Astrocyte (in vitro differentiated cells and primary cell): Measurements from ENCODE around the gene TFF2. TPM values are rescaled to one million over a fixed set of nuclear protein-coding genes. Genes with fewer than 3 reads are reported as not detected.

Experiments used
- DNase-seq: peaks from one replicate; pipeline ENCODE4 v3.0.0-alpha.2; 2010; ENCODE audit warnings: low read depth
- FAIRE-seq: peaks from 2 replicates; lab custom pipeline; 2011; peaks lifted over from hg19 to GRCh38; lab: Jason Lieb, UNC
- H2AFZ ChIP-seq: 2 replicates; pipeline ENCODE4 v1.6.0; 2012; ENCODE audit warnings: low read depth, low read length, inconsistent platforms
- H3K27ac ChIP-seq: 2 replicates; pipeline ENCODE4 v1.5.1; 2011; ENCODE audit warnings: low read depth, low read length, inconsistent platforms
- H3K27me3 ChIP-seq: 2 replicates; pipeline ENCODE4 v1.6.0; 2011; ENCODE audit warnings: low read length, inconsistent platforms; ENCODE audit not compliant: insufficient read depth
- H3K36me3 ChIP-seq: 2 replicates; pipeline ENCODE4 v1.5.1; 2011; ENCODE audit warnings: low read length, inconsistent platforms; ENCODE audit not compliant: insufficient read depth
- H3K4me1 ChIP-seq: 2 replicates; pipeline ENCODE4 v1.5.1; 2011; ENCODE audit warnings: low read length, inconsistent platforms; ENCODE audit not compliant: insufficient read depth
- H3K4me2 ChIP-seq: 2 replicates; pipeline ENCODE4 v1.6.0; 2012; ENCODE audit warnings: low read length, inconsistent platforms
- H3K4me3 ChIP-seq: 2 replicates; pipeline ENCODE4 v1.5.1; 2011; ENCODE audit warnings: low read depth, mild to moderate bottlenecking, low read length, inconsistent platforms; ENCODE audit not compliant: insufficient read depth
- H3K79me2 ChIP-seq: 2 replicates; pipeline ENCODE4 v1.6.0; 2012; ENCODE audit warnings: mild to moderate bottlenecking, low read length, inconsistent platforms; ENCODE audit not compliant: insufficient read depth
- H3K9ac ChIP-seq: 2 replicates; pipeline ENCODE4 v1.6.0; 2012; ENCODE audit warnings: mild to moderate bottlenecking, low read length, inconsistent platforms
- H3K9me3 ChIP-seq: 2 replicates; pipeline ENCODE4 v1.5.1; 2012; ENCODE audit warnings: low read depth, mild to moderate bottlenecking, low read length, inconsistent platforms; ENCODE audit not compliant: insufficient read depth
- H4K20me1 ChIP-seq: 2 replicates; pipeline ENCODE4 v1.6.0; 2012; ENCODE audit warnings: low read length, inconsistent platforms; ENCODE audit not compliant: insufficient read depth
- H3K27ac Mint-ChIP-seq: one replicate; pipeline ENCODE4 v1.8.0; 2021; ENCODE audit warnings: mild to moderate bottlenecking, mixed read lengths; ENCODE audit not compliant: unreplicated experiment
- H3K27me3 Mint-ChIP-seq: one replicate; pipeline ENCODE4 v1.8.0; 2021; ENCODE audit warnings: low read depth, mixed read lengths; ENCODE audit not compliant: unreplicated experiment
- H3K36me3 Mint-ChIP-seq: one replicate; pipeline ENCODE4 v1.8.0; 2021; ENCODE audit warnings: low read depth, mixed read lengths; ENCODE audit not compliant: unreplicated experiment
- H3K4me1 Mint-ChIP-seq: one replicate; pipeline ENCODE4 v1.8.0; 2021; ENCODE audit warnings: low read depth, mixed read lengths; ENCODE audit not compliant: unreplicated experiment
- H3K4me3 Mint-ChIP-seq: one replicate; pipeline ENCODE4 v1.8.0; 2021; ENCODE audit warnings: mild to moderate bottlenecking, moderate library complexity, mixed read lengths; ENCODE audit not compliant: unreplicated experiment
- H3K9me3 Mint-ChIP-seq: one replicate; pipeline ENCODE4 v1.8.0; 2021; ENCODE audit warnings: mild to moderate bottlenecking, mixed read lengths; ENCODE audit not compliant: unreplicated experiment
- EZH2 ChIP-seq: IDR thresholded peaks from 2 replicates; pipeline ENCODE4 v1.6.1; 2012; ENCODE audit warnings: mild to moderate bottlenecking, low read length, inconsistent platforms; ENCODE audit not compliant: insufficient read depth
- total RNA-seq: library from RNA; stranded (reverse); gene quantifications from 2 replicates; pipeline ENCODE4 v1.2.1, GENCODE V29; 2021
- TF ChIP-seq, protein P1 (sequence below): IDR thresholded peaks from 2 replicates; pipeline ENCODE4 v1.5.1; 2011; ENCODE audit warnings: low read depth, mild to moderate bottlenecking, inconsistent platforms, low read length, moderate library complexity; ENCODE audit not compliant: insufficient read depth

TFF2 gene
- total RNA-seq, 1 donor from 2014 or later: not detected

GRCh38 chr21:42390193-42390592, 39.4 kb upstream of the TFF2 start:
- H3K4me2 ChIP-seq: no peak overlapping the region
- FAIRE-seq: no peak
- H3K9me3 Mint-ChIP-seq: peaks cover 2% of the 10 kb centered on the region
- no peaks in the 10 kb centered on the region for H3K9me3 ChIP-seq
- H3K27ac Mint-ChIP-seq: no peak overlapping the region
- peaks cover 6% of the 10 kb centered on the region for H3K27me3 ChIP-seq
- H3K79me2 ChIP-seq: no peaks in the 10 kb centered on the region
- no peaks in the 10 kb centered on the region for H4K20me1 ChIP-seq
- no peak overlapping the region for H3K9ac ChIP-seq
- no peak overlapping the region for H3K4me3 ChIP-seq
- TF ChIP-seq EZH2: no peak
- TF ChIP-seq, protein P1, sequence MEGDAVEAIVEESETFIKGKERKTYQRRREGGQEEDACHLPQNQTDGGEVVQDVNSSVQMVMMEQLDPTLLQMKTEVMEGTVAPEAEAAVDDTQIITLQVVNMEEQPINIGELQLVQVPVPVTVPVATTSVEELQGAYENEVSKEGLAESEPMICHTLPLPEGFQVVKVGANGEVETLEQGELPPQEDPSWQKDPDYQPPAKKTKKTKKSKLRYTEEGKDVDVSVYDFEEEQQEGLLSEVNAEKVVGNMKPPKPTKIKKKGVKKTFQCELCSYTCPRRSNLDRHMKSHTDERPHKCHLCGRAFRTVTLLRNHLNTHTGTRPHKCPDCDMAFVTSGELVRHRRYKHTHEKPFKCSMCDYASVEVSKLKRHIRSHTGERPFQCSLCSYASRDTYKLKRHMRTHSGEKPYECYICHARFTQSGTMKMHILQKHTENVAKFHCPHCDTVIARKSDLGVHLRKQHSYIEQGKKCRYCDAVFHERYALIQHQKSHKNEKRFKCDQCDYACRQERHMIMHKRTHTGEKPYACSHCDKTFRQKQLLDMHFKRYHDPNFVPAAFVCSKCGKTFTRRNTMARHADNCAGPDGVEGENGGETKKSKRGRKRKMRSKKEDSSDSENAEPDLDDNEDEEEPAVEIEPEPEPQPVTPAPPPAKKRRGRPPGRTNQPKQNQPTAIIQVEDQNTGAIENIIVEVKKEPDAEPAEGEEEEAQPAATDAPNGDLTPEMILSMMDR: no peak
- H3K4me1 Mint-ChIP-seq: peaks cover 12% of the 10 kb centered on the region
- peaks cover 12% of the 10 kb centered on the region for H3K27me3 Mint-ChIP-seq
- no peak overlapping the region for H3K4me3 Mint-ChIP-seq
- no peaks in the 10 kb centered on the region for H3K4me1 ChIP-seq
- no peaks in the 10 kb centered on the region for H3K36me3 ChIP-seq
- no peak overlapping the region for H2AFZ ChIP-seq
- H3K36me3 Mint-ChIP-seq: peaks cover 1% of the 10 kb centered on the region
- DNase-seq: no peak
- no peak overlapping the region for H3K27ac ChIP-seq

- no peak overlapping the region for H3K27ac Mint-ChIP-seq
- H2AFZ ChIP-seq: no peak overlapping the region
- H3K27me3 Mint-ChIP-seq: peaks cover 9% of the 10 kb centered on the region
- peaks cover 4% of the 10 kb centered on the region for H3K9me3 Mint-ChIP-seq
- no peak overlapping the region for H3K4me3 Mint-ChIP-seq
- H3K4me1 ChIP-seq: no peaks in the 10 kb centered on the region
- no peaks in the 10 kb centered on the region for H3K79me2 ChIP-seq
- H3K9ac ChIP-seq: no peak overlapping the region
- no peaks in the 10 kb centered on the region for H4K20me1 ChIP-seq
- H3K9me3 ChIP-seq: no peaks in the 10 kb centered on the region
- no peak overlapping the region for H3K4me3 ChIP-seq
- H3K4me1 Mint-ChIP-seq: peaks cover 14% of the 10 kb centered on the region
- no peak for DNase-seq
- H3K27ac ChIP-seq: no peak overlapping the region
- peaks cover 6% of the 10 kb centered on the region for H3K27me3 ChIP-seq
- H3K36me3 Mint-ChIP-seq: peaks cover under 1% of the 10 kb centered on the region
- H3K36me3 ChIP-seq: no peaks in the 10 kb centered on the region
- no peak overlapping the region for H3K4me2 ChIP-seq
- no peak for FAIRE-seq
- TF ChIP-seq EZH2: no peak
- TF ChIP-seq, protein P1: no peak
Observed at GRCh38 chr21:42389449-42389835, 38.6 kb upstream of the TFF2 start.

DNA sequence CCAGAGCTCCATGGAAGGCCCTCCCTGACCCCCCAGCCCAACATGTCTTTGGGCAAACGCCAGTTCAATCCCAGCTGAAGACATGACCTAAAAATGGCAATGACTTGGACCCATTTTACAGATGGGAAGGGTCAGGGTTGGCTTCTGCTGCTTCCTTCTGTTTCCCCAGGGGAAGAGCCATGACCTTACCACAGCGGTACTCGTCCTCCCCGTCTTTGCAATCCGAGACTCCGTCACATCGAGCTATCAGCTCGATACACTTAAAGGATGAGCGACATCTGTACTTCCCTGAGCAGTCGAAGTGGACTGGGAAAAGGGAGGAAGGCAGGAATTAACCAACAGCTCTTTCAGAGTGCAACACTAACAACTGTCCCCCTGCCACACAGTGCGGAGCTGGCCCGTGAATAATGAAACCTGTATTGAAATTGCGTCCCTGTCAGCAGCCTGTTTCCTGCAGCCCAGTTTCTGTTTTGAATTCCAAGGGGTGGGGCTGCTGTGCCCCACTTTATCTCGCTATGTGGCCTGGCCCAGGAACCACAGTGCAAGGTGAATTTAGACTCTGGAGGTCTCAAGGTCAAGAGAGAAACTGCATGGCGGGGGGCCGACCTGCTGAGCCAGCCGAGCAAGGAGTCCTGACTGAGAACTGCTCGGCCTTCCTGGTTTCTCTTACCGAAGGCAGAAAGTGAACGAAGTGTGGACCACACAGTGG, 38.1 kb upstream of the TFF2 start:
- Histone ChIP-seq H3K4me2 (no peak overlapping the region), H3K9me3 (no peaks in the 10 kb centered on the region), H3K4me1 (no peaks in the 10 kb centered on the region), H3K27ac (no peak overlapping the region), H4K20me1 (no peaks in the 10 kb centered on the region), H3K36me3 (no peaks in the 10 kb centered on the region), H3K27me3 (peaks cover 6% of the 10 kb centered on the region), H2AFZ (peak overlapping the region; percentile 10), H3K9ac (no peak overlapping the region), H3K4me3 (no peak overlapping the region), H3K79me2 (no peaks in the 10 kb centered on the region)
- Mint-ChIP-seq H3K27me3 (peaks cover 9% of the 10 kb centered on the region), H3K4me1 (peaks cover 14% of the 10 kb centered on the region), H3K9me3 (peaks cover 4% of the 10 kb centered on the region), H3K27ac (no peak overlapping the region), H3K4me3 (no peak overlapping the region), H3K36me3 (no peaks in the 10 kb centered on the region)
- DNase-seq: no peak
- TF ChIP-seq EZH2: no peak
- TF ChIP-seq, protein P1: no peak
- FAIRE-seq: no peak
